COLO668 (cell line): Measurements from ENCODE around the gene TYW3.
"Not testable (repeated sequence)": the region's sequence is repeated elsewhere in the genome, so short reads cannot be mapped to it uniquely, and the experiment has no call there.

Experiments
- DNase-seq: peaks from one replicate; lab custom pipeline; 2025; ENCODE audit not compliant: unreplicated experiment; lab: John Stamatoyannopoulos, UW

Gene TYW3

GRCh38 chr1:74731399-74732052, 1.4 kb upstream of the TYW3 start:
- DNase-seq: no peak

GRCh38 chr1:74732071-74732946, 643 bp upstream of the TYW3 start:
- DNase-seq: peak; percentile 52

- peak; percentile 58 for DNase-seq
Measured at GRCh38 chr1:74733604-74734484, 892 bp downstream of the TYW3 start.

- no peak for DNase-seq
Measured at GRCh38 chr1:74737333-74737732, 4.4 kb downstream of the TYW3 start.

- not testable (repeated sequence) for DNase-seq
Measured at GRCh38 chr1:74740307-74740980, 7.5 kb downstream of the TYW3 start.

GRCh38 chr1:74745247-74745646, 12.3 kb downstream of the TYW3 start:
- DNase-seq: not testable (repeated sequence)

GRCh38 chr1:74748960-74749359, 16.0 kb downstream of the TYW3 start:
- DNase-seq: no peak

GRCh38 chr1:74753104-74753503, 20.2 kb downstream of the TYW3 start:
- DNase-seq: no peak

- DNase-seq: no peak
Measured at GRCh38 chr1:74755475-74755874, 22.5 kb downstream of the TYW3 start.

- not testable (repeated sequence) for DNase-seq
Measured at GRCh38 chr1:74756650-74757049, 23.7 kb downstream of the TYW3 start.

GRCh38 chr1:74763807-74764206, 30.9 kb downstream of the TYW3 start:
- DNase-seq: no peak

GRCh38 chr1:74766579-74766978, 33.6 kb downstream of the TYW3 start:
- no peak for DNase-seq

- DNase-seq: no peak
Measured at GRCh38 chr1:74767490-74767889, 34.5 kb downstream of the TYW3 start.

GRCh38 chr1:74771913-74772515, 39.1 kb downstream of the TYW3 start:
- peak; percentile 48 for DNase-seq

- DNase-seq: no peak
Measured at GRCh38 chr1:74772945-74773344, 40.0 kb downstream of the TYW3 start.

GRCh38 chr1:74773582-74773981, 40.6 kb downstream of the TYW3 start:
- no peak for DNase-seq

- no peak for DNase-seq
Measured at GRCh38 chr1:74775735-74776134, 42.8 kb downstream of the TYW3 start.

- DNase-seq: no peak
Measured at GRCh38 chr1:74777525-74777924, 44.6 kb downstream of the TYW3 start.

GRCh38 chr1:74779750-74780149, 46.8 kb downstream of the TYW3 start:
- no peak for DNase-seq

- no peak for DNase-seq
Measured at GRCh38 chr1:74780594-74780993, 47.6 kb downstream of the TYW3 start.
